ENCODE measurements around the gene BMPR2. TPM values are rescaled to one million over a fixed set of nuclear protein-coding genes. Genes with fewer than 3 reads are reported as not detected.

BMPR2 gene
- total and polyA plus RNA-seq, 2 donors (not counting 1 experiment from before 2014, with no cell fraction given): 3.1 to 24.6 TPM

DNA sequence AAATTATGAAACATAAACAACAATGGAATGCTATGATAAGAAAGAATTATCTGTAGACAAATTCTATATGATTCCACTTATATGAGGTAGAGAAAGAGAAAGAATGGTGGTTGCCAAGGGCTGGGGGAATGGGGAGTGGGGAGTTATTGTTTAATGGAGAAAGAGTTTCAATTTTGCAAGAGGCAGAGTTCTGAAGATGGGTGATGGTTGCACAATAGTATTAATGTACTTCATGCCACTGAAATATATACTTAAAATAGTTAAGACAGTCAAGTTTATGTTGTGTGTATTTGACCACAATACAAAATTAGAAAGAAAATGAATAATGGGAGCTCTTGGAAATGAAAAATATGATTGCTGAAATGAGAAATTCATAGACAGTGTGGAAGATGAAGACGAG lies 236.0 kb downstream of the BMPR2 start:
- H3K4me1 Mint-ChIP-seq: peaks cover 29% of the 10 kb centered on the region
- WGBS (ENCODE audit: insufficient coverage): no CpG with 5 or more reads among the region's 1 CpG
- no peaks in the 10 kb centered on the region for H3K9me3 Mint-ChIP-seq (ENCODE audit: insufficient read depth)
- intact Hi-C loops (cut with micrococcal nuclease): no loop called here
- DNase-seq: no peak
- Histone ChIP-seq H3K27me3 (replicated peaks in 1 of 4; ENCODE audit: control extremely low read depth in 1 of 4, control insufficient read depth in 3 of 4, insufficient read depth in 4 of 4, low read length in 3 of 4) (no peaks in the 10 kb centered on the region), H3K4me1 (ENCODE audit: control insufficient read depth in 2 of 2, insufficient read depth in 2 of 2, low read length in 2 of 2) (peaks cover 28 to 29% of the 10 kb centered on the region in 2 donors), H3K27ac (ENCODE audit: low read length in 2 of 2) (no peak overlapping the region), H3K9me3 (ENCODE audit: control extremely low read depth in 1 of 3, control insufficient read depth in 2 of 3, insufficient read depth in 1 of 3, low read length in 2 of 3) (no peaks in the 10 kb centered on the region), H3K4me2 (replicated peaks; ENCODE audit: low read depth, low read length, poor library complexity, severe bottlenecking) (no peak overlapping the region), H2AFZ (ENCODE audit: insufficient read depth, low read depth, low read length, poor library complexity, severe bottlenecking) (no peak overlapping the region), H3K36me3 (replicated peaks in 1 of 2; ENCODE audit: control extremely low read depth in 1 of 2, control insufficient read depth in 1 of 2, extremely low read depth in 1 of 2, insufficient read depth in 2 of 2, low read length in 1 of 2) (no peaks in the 10 kb centered on the region), H3K4me3 (ENCODE audit: control extremely low read depth in 1 of 5, extremely low read depth in 1 of 5, insufficient read depth in 1 of 5, low read depth in 2 of 5, low read length in 4 of 5) (no peak overlapping the region), H3K9ac (ENCODE audit: low read length) (no peak overlapping the region), H4K20me1 (ENCODE audit: control insufficient read depth, insufficient read depth, low read length, poor library complexity, severe bottlenecking) (no peaks in the 10 kb centered on the region), H3K79me2 (ENCODE audit: control insufficient read depth, insufficient read depth, low read length) (no peaks in the 10 kb centered on the region)
- POLR2A ChIA-PET: no interaction called here
- TF ChIP-seq, protein P1, sequence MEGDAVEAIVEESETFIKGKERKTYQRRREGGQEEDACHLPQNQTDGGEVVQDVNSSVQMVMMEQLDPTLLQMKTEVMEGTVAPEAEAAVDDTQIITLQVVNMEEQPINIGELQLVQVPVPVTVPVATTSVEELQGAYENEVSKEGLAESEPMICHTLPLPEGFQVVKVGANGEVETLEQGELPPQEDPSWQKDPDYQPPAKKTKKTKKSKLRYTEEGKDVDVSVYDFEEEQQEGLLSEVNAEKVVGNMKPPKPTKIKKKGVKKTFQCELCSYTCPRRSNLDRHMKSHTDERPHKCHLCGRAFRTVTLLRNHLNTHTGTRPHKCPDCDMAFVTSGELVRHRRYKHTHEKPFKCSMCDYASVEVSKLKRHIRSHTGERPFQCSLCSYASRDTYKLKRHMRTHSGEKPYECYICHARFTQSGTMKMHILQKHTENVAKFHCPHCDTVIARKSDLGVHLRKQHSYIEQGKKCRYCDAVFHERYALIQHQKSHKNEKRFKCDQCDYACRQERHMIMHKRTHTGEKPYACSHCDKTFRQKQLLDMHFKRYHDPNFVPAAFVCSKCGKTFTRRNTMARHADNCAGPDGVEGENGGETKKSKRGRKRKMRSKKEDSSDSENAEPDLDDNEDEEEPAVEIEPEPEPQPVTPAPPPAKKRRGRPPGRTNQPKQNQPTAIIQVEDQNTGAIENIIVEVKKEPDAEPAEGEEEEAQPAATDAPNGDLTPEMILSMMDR (IDR thresholded peaks at IDR 0.05): no peak
- no peak for TF ChIP-seq EZH2 (IDR thresholded peaks at IDR 0.05; ENCODE audit: borderline replicate concordance, insufficient read depth, low read depth, low read length, poor library complexity, severe bottlenecking)
- CTCF ChIA-PET: interaction anchor here (2.1 kb wide), 1 partner anchor 23 kb away, joined by 7 read pairs; no protein-coding TSS in a partner anchor
- H3K27me3 Mint-ChIP-seq: no peaks in the 10 kb centered on the region
- no peak overlapping the region for H3K4me3 Mint-ChIP-seq
- H3K27ac Mint-ChIP-seq: no peak overlapping the region
- ATAC-seq (ENCODE audit: low read depth): no peak

DNA sequence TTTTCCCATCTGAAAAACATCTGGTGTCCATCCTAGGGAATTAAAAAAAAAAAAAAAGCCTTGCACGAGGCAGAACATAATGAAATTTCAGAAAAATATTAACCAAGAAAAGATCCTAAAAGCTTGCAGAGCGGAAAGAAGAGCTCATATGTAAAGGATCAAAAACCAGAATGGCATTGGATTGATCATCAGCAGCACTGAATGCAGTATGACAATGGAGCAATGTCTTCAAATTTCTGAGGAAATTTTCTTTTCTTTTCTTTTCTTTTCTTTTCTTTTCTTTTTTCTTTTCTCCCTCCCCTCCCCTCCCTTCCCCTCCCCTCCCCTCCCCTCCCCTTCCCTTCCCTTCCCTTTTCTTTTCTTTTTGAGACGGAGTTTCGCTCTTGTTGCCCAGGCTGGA lies 237.4 kb downstream of the BMPR2 start:
- Histone ChIP-seq H3K9me3 (ENCODE audit: control extremely low read depth in 1 of 3, control insufficient read depth in 2 of 3, insufficient read depth in 1 of 3, low read length in 2 of 3) (no peaks in the 10 kb centered on the region), H3K36me3 (replicated peaks in 1 of 2; ENCODE audit: control extremely low read depth in 1 of 2, control insufficient read depth in 1 of 2, extremely low read depth in 1 of 2, insufficient read depth in 2 of 2, low read length in 1 of 2) (no peaks in the 10 kb centered on the region), H4K20me1 (ENCODE audit: control insufficient read depth, insufficient read depth, low read length, poor library complexity, severe bottlenecking) (no peaks in the 10 kb centered on the region), H3K9ac (ENCODE audit: low read length) (no peak overlapping the region), H3K4me2 (replicated peaks; ENCODE audit: low read depth, low read length, poor library complexity, severe bottlenecking) (no peak overlapping the region), H3K4me1 (ENCODE audit: control insufficient read depth in 2 of 2, insufficient read depth in 2 of 2, low read length in 2 of 2) (peaks cover 20 to 21% of the 10 kb centered on the region in 2 donors), H2AFZ (ENCODE audit: insufficient read depth, low read depth, low read length, poor library complexity, severe bottlenecking) (no peak overlapping the region), H3K27me3 (replicated peaks in 1 of 4; ENCODE audit: control extremely low read depth in 1 of 4, control insufficient read depth in 3 of 4, insufficient read depth in 4 of 4, low read length in 3 of 4) (no peaks in the 10 kb centered on the region), H3K79me2 (ENCODE audit: control insufficient read depth, insufficient read depth, low read length) (no peaks in the 10 kb centered on the region), H3K4me3 (ENCODE audit: control extremely low read depth in 1 of 5, extremely low read depth in 1 of 5, insufficient read depth in 1 of 5, low read depth in 2 of 5, low read length in 4 of 5) (no peak overlapping the region), H3K27ac (ENCODE audit: low read length in 2 of 2) (no peak overlapping the region)
- WGBS (ENCODE audit: insufficient coverage): no CpG with 5 or more reads among the region's 4 CpGs
- ATAC-seq (ENCODE audit: low read depth): no peak
- DNase-seq: no peak
- H3K4me1 Mint-ChIP-seq: peaks cover 21% of the 10 kb centered on the region
- ChIA-PET POLR2A (interaction anchor here (0.7 kb wide), 1 partner anchor 306 kb away, joined by 4 read pairs; no protein-coding TSS in a partner anchor), CTCF (interaction anchor here (0.7 kb wide), 1 partner anchor 30 kb away, joined by 3 read pairs; no protein-coding TSS in a partner anchor)
- H3K27me3 Mint-ChIP-seq: no peaks in the 10 kb centered on the region
- H3K27ac Mint-ChIP-seq: no peak overlapping the region
- intact Hi-C loops (cut with micrococcal nuclease): no loop called here
- TF ChIP-seq, protein P1 (IDR thresholded peaks at IDR 0.05): no peak
- no peak for TF ChIP-seq EZH2 (IDR thresholded peaks at IDR 0.05; ENCODE audit: borderline replicate concordance, insufficient read depth, low read depth, low read length, poor library complexity, severe bottlenecking)
- no peaks in the 10 kb centered on the region for H3K9me3 Mint-ChIP-seq (ENCODE audit: insufficient read depth)
- no peak overlapping the region for H3K4me3 Mint-ChIP-seq

Small RNA genes lying within 50 kb of the gene (small RNA-seq; reads per million reads assigned to genes)
- gene MTND4LP17 (ENCODE audit: insufficient read length, low read depth, low replicate concordance) (not detected), gene RN7SL753P (ENCODE audit: insufficient read length, low read depth, low replicate concordance) (not detected)

Other genes with a start within 250 kb of the BMPR2 start
- gene SUMO1, start 137.7 kb upstream of the BMPR2 start, total RNA-seq: 49.1 and 60.0 TPM in 2 replicates
- 15.6 and 26.4 TPM in 2 replicates for gene SUMO1, start 137.7 kb upstream of the BMPR2 start, polyA plus RNA-seq
- 136 and 138 TPM in 2 replicates for gene NOP58, start 110.6 kb upstream of the BMPR2 start, total RNA-seq
- gene NOP58, start 110.6 kb upstream of the BMPR2 start, polyA plus RNA-seq: 58.2 and 203 TPM in 2 replicates